ENCODE data around the gene AUTS2.

AUTS2 gene

DNA sequence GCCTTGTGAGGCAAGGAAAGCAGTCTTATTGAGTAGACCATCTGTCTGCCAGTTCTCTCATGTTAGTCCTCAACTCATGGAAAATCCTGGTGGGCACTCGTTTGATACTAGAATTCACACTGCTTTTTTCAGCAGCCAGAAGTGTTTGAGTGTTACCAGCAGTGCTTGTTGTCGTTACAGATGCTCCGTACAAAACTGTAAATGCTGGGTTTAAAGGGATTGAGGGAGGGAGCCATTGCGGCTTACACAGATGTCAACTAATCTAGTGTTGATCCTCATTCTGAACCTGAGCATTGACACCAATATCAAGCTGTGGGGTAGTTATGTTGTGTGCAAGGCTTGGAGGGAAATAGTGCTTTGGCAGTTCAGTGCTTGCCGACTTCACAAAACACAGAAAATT is 348.6 kb downstream of the AUTS2 start:
- TF ChIP-seq, protein P1, sequence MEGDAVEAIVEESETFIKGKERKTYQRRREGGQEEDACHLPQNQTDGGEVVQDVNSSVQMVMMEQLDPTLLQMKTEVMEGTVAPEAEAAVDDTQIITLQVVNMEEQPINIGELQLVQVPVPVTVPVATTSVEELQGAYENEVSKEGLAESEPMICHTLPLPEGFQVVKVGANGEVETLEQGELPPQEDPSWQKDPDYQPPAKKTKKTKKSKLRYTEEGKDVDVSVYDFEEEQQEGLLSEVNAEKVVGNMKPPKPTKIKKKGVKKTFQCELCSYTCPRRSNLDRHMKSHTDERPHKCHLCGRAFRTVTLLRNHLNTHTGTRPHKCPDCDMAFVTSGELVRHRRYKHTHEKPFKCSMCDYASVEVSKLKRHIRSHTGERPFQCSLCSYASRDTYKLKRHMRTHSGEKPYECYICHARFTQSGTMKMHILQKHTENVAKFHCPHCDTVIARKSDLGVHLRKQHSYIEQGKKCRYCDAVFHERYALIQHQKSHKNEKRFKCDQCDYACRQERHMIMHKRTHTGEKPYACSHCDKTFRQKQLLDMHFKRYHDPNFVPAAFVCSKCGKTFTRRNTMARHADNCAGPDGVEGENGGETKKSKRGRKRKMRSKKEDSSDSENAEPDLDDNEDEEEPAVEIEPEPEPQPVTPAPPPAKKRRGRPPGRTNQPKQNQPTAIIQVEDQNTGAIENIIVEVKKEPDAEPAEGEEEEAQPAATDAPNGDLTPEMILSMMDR (IDR thresholded peaks at IDR 0.05; ENCODE audit: low read depth, low read length) = no peak
- no peak for DNase-seq (ENCODE audit: low read depth in 2 of 2)
- H3K4me3 ChIP-seq (replicated peaks in 1 of 2; ENCODE audit: low read depth in 2 of 2, low read length in 2 of 2) = no peak overlapping the region

DNA sequence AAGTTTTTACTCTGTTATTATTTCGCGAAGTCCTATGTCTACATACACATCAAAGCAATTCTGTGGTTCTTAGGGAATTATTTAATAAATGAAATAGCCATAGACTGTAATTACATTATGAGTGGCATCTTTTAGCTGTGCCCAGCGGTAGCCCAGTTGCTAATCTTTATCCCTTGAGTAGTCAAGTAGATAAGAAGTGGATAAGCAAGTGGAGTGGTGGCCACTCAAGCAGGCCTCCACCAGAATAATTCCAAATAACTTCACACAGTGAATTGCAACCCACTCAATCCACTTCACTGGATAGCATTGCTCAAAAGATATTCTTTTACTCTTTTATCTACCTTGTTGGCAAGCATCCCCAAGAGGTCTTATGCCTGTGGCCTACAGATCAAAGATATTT is 349.7 kb downstream of the AUTS2 start:
- TF ChIP-seq, protein P1 (IDR thresholded peaks at IDR 0.05; ENCODE audit: low read depth, low read length) = no peak
- DNase-seq (ENCODE audit: low read depth in 2 of 2) = no peak
- H3K4me3 ChIP-seq (replicated peaks in 1 of 2; ENCODE audit: low read depth in 2 of 2, low read length in 2 of 2) = no peak overlapping the region

DNA sequence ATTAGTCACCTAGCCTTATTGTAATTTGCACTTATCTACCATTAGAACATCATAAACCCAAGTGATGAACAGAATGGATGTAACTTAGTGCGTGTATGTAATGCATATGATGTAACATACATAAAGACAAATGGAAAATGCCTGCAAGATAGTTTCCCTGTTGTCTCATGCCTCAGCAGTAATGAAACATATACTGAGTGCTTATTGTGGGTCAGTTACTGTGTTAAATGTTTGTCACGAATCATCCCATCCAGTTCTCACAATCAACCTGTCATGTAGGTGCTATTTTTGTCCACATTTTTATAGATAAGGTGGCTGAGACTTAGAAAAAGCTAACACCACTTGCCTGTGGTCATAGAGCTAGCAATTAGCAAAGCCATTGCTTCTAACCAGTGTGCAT is 350.8 kb downstream of the AUTS2 start:
- TF ChIP-seq, protein P1 (IDR thresholded peaks at IDR 0.05; ENCODE audit: low read depth, low read length) = no peak
- DNase-seq (ENCODE audit: low read depth in 2 of 2) = no peak
- no peak overlapping the region for H3K4me3 ChIP-seq (replicated peaks in 1 of 2; ENCODE audit: low read depth in 2 of 2, low read length in 2 of 2)

DNA sequence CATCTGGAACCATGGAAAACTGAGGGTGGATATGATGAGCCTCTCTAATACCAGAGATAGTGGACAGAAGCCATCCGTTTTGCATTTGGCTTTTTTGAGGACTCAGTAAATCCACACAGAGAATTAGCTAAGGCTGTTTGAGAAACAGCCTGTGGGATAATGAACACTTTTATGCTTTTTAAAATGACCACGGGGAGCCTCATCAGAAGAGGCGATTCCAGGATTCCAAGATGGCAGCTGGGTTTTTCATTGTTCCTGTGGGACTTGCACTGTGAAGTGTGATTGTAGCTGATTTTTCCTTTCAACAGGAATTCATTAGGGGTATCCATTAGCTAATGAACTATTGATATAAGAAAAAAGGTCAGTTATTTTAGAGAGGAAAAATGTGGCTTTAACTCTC is 353.2 kb downstream of the AUTS2 start:
- no peak overlapping the region for H3K4me3 ChIP-seq (replicated peaks in 1 of 2; ENCODE audit: low read depth in 2 of 2, low read length in 2 of 2)
- DNase-seq (ENCODE audit: low read depth in 2 of 2) = no peak
- TF ChIP-seq, protein P1 (IDR thresholded peaks at IDR 0.05; ENCODE audit: low read depth, low read length) = no peak

DNA sequence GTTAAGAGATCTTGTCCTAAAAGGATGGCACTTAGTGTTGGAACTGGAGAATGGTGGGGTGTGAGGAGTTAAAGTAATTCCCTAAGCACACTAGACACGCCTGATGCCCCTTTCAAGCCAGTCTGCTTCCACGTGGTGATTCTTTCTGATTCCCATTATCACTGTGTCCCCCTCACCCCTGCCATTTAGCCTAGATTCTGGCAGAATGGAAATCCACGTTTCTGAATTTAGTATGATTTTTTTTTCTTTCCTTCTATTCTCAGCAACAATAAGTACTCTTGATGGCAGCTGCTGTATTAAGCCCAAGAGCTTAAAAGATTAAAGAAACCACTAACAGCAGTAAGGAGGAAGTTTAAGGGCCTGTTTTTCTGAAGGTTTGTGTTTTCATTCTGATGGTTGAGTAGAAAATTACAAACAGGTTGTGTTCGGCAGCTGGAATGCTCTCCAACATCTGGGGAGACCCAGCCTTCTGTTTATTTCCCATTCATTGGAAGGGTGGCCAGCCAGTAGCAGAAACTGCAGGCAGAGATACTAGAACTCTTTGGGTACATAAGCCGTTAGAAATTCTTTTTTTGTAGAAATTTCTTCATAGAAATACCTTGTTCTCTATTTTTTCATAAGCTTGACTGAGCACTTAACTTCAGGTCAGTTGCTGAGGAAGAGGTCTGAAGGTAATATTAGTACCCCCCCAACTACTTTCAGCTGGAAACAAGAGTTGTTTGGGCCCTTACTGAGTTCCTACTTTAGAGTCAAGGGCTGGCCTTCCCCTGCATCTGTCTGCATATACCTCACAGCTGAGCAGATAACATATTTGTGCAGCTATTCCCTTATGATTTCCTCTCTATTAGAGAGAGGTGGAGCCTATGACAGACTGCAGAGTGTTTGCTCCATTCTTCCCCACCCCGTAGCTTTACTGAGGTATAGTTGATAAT is 355.1 kb downstream of the AUTS2 start:
- TF ChIP-seq, protein P1 (IDR thresholded peaks at IDR 0.05; ENCODE audit: low read depth, low read length) = no peak
- no peak overlapping the region for H3K4me3 ChIP-seq (replicated peaks in 1 of 2; ENCODE audit: low read depth in 2 of 2, low read length in 2 of 2)
- no peak for DNase-seq (ENCODE audit: low read depth in 2 of 2)

DNA sequence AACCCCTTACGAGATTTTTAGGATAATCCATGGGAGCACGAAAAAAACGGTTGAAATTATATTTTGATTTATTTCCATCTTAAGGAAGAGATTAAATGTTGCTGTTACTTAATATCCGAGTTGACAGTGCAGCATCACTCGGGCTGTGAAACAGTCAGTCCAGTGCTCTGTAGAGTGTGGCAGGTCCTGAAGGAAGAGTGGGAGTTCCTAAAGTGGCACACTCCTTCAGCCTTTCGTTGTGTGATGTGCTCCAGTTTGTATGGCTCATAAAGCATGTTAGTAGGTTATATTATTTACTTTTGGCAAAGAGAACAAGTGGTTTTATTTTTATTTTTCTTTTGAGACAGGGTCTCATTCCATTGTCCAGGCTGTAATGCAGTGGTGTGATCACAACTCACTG is 358.3 kb downstream of the AUTS2 start:
- no peak overlapping the region for H3K4me3 ChIP-seq (replicated peaks in 1 of 2; ENCODE audit: low read depth in 2 of 2, low read length in 2 of 2)
- no peak for DNase-seq (ENCODE audit: low read depth in 2 of 2)
- TF ChIP-seq, protein P1 (IDR thresholded peaks at IDR 0.05; ENCODE audit: low read depth, low read length) = no peak
